ENCODE results near the gene GPR89A.

The GPR89A gene

DNA sequence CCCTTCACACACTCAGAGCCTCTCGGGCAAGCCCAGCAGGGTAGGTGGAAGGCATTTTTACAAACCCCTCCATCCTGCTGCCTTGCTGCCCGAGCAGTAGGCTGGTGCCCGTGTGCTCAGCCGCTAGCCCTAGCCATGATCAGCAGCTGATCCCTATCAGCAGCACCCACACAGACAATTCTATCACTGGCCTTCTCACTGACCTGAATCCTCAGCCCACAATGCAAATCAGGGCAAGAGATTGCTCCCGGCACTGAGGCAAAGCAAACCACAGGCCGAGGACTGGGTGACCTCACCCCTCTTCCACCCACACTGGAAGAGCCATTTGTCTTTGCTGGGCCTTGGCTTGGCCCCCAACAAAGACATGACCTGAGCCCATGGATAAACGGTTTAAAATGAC, 100.3 kb downstream of the GPR89A start:
- Histone ChIP-seq H3K79me2 (ENCODE audit: control insufficient read depth, low read length) (no peaks in the 10 kb centered on the region), H3K4me2 (ENCODE audit: low read length) (no peak overlapping the region), H3K4me1 (ENCODE audit: control insufficient read depth, low read length) (no peaks in the 10 kb centered on the region), H3K9me2 (replicated peaks; ENCODE audit: control insufficient read depth, low read length) (no peaks in the 10 kb centered on the region), H4K20me1 (ENCODE audit: control insufficient read depth, insufficient read depth, low read depth, low read length) (no peaks in the 10 kb centered on the region), H3K9me3 (ENCODE audit: control insufficient read depth, insufficient read depth, low read length) (no peaks in the 10 kb centered on the region), H3F3A (ENCODE audit: control insufficient read depth, insufficient read depth) (no peaks in the 10 kb centered on the region), H3K27me3 (ENCODE audit: control insufficient read depth, low read length) (peaks cover 4% of the 10 kb centered on the region; the same call in 1 of the 2 replicates), H3K4me3 (ENCODE audit: low read length) (no peak overlapping the region), H3K36me3 (ENCODE audit: control insufficient read depth, low read length) (no peaks in the 10 kb centered on the region), H3K27ac (ENCODE audit: low read depth, low read length) (no peak overlapping the region)
- TF ChIP-seq, protein P1, sequence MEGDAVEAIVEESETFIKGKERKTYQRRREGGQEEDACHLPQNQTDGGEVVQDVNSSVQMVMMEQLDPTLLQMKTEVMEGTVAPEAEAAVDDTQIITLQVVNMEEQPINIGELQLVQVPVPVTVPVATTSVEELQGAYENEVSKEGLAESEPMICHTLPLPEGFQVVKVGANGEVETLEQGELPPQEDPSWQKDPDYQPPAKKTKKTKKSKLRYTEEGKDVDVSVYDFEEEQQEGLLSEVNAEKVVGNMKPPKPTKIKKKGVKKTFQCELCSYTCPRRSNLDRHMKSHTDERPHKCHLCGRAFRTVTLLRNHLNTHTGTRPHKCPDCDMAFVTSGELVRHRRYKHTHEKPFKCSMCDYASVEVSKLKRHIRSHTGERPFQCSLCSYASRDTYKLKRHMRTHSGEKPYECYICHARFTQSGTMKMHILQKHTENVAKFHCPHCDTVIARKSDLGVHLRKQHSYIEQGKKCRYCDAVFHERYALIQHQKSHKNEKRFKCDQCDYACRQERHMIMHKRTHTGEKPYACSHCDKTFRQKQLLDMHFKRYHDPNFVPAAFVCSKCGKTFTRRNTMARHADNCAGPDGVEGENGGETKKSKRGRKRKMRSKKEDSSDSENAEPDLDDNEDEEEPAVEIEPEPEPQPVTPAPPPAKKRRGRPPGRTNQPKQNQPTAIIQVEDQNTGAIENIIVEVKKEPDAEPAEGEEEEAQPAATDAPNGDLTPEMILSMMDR (IDR thresholded peaks at IDR 0.05; ENCODE audit: low read depth, low read length, poor library complexity, severe bottlenecking) = no peak
- no peak for TF ChIP-seq EZH2phosphoT487 (IDR thresholded peaks at IDR 0.05; ENCODE audit: borderline replicate concordance, low read length)

DNA sequence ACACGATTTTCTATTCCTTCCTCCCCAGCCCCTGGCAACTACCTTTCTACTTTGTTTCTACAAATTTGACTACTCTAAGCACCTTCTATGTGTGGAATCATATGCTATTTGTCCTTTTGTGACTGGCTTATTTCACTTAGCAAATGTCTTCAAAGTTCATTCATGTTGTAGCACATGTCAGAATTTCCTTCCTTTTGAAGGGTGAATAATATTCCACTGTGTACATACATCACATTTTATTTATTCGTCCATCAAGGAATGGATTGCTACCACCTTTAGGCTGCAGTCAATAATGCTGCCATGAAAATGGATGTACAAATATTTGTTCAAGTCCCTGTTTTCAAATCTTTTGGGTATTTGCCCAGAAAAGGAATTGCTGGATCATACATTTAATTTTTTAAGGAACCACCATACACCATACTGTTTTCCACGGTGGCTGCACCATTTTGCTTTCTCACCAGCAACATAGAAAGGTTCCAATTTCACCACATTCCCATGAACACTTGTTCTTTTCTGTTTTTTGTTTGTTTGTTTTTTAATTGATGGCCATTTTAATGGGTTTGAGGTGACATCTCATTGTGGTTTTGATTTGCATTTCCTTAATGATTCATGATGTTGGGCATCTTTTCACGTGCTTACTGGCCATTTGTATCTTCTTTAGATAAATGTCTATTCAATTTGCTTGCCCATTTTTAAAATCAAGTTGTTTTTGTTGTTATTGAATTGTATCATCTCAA, 102.7 kb downstream of the GPR89A start:
- no peaks in the 10 kb centered on the region for H3K36me3 ChIP-seq (ENCODE audit: control insufficient read depth, low read length)
- no peaks in the 10 kb centered on the region for H3K9me3 ChIP-seq (ENCODE audit: control insufficient read depth, insufficient read depth, low read length)
- H3K4me2 ChIP-seq (ENCODE audit: low read length) = no peak overlapping the region
- H3F3A ChIP-seq (ENCODE audit: control insufficient read depth, insufficient read depth) = no peaks in the 10 kb centered on the region
- H3K27ac ChIP-seq (ENCODE audit: low read depth, low read length) = no peak overlapping the region
- H3K4me1 ChIP-seq (ENCODE audit: control insufficient read depth, low read length) = no peaks in the 10 kb centered on the region
- no peaks in the 10 kb centered on the region for H4K20me1 ChIP-seq (ENCODE audit: control insufficient read depth, insufficient read depth, low read depth, low read length)
- H3K27me3 ChIP-seq (ENCODE audit: control insufficient read depth, low read length) = peaks cover 4% of the 10 kb centered on the region; the same call in 1 of the 2 replicates
- no peak for TF ChIP-seq EZH2phosphoT487 (IDR thresholded peaks at IDR 0.05; ENCODE audit: borderline replicate concordance, low read length)
- TF ChIP-seq, protein P1 (IDR thresholded peaks at IDR 0.05; ENCODE audit: low read depth, low read length, poor library complexity, severe bottlenecking) = no peak
- H3K79me2 ChIP-seq (ENCODE audit: control insufficient read depth, low read length) = no peaks in the 10 kb centered on the region
- no peaks in the 10 kb centered on the region for H3K9me2 ChIP-seq (replicated peaks; ENCODE audit: control insufficient read depth, low read length)
- H3K4me3 ChIP-seq (ENCODE audit: low read length) = no peak overlapping the region

DNA sequence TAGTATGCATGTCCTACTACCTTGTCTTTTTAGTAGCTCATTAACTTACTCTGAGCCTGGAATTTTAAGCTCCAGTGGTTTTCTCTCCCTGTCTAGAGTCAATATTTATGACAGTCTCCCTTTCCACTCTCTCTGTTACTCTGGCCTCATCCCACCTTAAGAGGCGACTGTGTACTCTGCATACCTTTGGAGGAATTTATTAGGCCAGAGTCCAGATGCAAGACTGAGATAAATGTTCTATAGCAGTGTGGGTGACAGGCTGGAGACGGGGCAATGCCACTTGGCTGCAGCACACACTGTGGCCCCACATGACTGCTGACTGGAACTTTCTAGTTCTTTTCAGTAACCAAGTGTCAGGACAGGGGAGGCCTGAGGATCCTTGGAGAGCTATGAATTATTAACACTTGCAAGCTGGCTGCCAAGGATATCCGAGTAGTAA, 103.4 kb downstream of the GPR89A start:
- Histone ChIP-seq H3K4me3 (ENCODE audit: low read length) (no peak overlapping the region), H3K4me2 (ENCODE audit: low read length) (no peak overlapping the region), H3F3A (ENCODE audit: control insufficient read depth, insufficient read depth) (no peaks in the 10 kb centered on the region), H3K9me2 (replicated peaks; ENCODE audit: control insufficient read depth, low read length) (no peaks in the 10 kb centered on the region), H3K4me1 (ENCODE audit: control insufficient read depth, low read length) (no peaks in the 10 kb centered on the region), H3K36me3 (ENCODE audit: control insufficient read depth, low read length) (no peaks in the 10 kb centered on the region), H3K27me3 (ENCODE audit: control insufficient read depth, low read length) (peaks cover 4% of the 10 kb centered on the region; the same call in 1 of the 2 replicates), H3K27ac (ENCODE audit: low read depth, low read length) (no peak overlapping the region), H3K79me2 (ENCODE audit: control insufficient read depth, low read length) (no peaks in the 10 kb centered on the region), H4K20me1 (ENCODE audit: control insufficient read depth, insufficient read depth, low read depth, low read length) (no peaks in the 10 kb centered on the region), H3K9me3 (ENCODE audit: control insufficient read depth, insufficient read depth, low read length) (no peaks in the 10 kb centered on the region)
- TF ChIP-seq, protein P1 (IDR thresholded peaks at IDR 0.05; ENCODE audit: low read depth, low read length, poor library complexity, severe bottlenecking) = no peak
- no peak for TF ChIP-seq EZH2phosphoT487 (IDR thresholded peaks at IDR 0.05; ENCODE audit: borderline replicate concordance, low read length)
